ENCODE data around the gene NIT1.

DNA sequence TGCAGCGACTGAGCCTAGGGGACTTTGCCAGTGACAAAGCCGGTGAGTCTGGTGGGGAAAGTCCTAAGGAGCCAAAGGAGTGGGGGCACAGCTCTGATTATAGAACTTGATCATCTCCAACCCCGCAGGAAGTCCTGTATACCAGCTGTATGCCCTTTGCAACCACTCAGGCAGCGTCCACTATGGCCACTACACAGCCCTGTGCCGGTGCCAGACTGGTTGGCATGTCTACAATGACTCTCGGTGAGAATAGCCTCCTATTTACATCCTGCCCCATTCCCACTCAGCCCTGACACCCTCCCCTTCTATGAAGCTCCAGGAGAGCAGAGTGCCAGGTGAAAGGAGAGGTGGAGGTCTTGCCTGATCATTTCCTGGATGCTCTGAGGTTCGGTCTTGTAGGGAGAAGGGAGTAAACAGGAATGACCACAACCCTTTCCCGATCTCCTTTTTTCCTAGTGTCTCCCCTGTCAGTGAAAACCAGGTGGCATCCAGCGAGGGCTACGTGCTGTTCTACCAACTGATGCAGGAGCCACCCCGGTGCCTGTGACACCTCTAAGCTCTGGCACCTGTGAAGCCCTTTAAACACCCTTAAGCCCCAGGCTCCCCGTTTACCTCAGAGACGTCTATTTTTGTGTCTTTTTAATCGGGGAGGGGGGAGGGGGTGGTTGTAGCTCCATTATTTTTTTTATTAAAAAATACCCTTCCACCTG lies 47.2 kb downstream of the NIT1 start:
- no peak for TF ChIP-seq BHLHE40 (IDR thresholded peaks at IDR 0.05; ENCODE audit: borderline replicate concordance)
- no peak for TF ChIP-seq HDGF (IDR thresholded peaks at IDR 0.05; ENCODE audit: borderline replicate concordance)
- TF ChIP-seq L3MBTL2 (conservative IDR thresholded peaks at IDR 0.05), result no peak
- TF ChIP-seq FOXM1 (IDR thresholded peaks at IDR 0.05; ENCODE audit: borderline replicate concordance), result no peak
- no peak for TF ChIP-seq FOXA1 (IDR thresholded peaks at IDR 0.05)
- TF ChIP-seq SUZ12 (IDR thresholded peaks at IDR 0.05), result no peak
- no peak for TF ChIP-seq FOXK2 (IDR thresholded peaks at IDR 0.05)
- no peak for TF ChIP-seq SP1 (IDR thresholded peaks at IDR 0.05)
